Measurements from ENCODE around the gene TNFRSF9. TPM values are rescaled to one million over a fixed set of nuclear protein-coding genes. Genes with fewer than 3 reads are reported as not detected.

Gene TNFRSF9
- total and polyA plus RNA-seq, 2 experiments from 2014 or later = not detected

DNA sequence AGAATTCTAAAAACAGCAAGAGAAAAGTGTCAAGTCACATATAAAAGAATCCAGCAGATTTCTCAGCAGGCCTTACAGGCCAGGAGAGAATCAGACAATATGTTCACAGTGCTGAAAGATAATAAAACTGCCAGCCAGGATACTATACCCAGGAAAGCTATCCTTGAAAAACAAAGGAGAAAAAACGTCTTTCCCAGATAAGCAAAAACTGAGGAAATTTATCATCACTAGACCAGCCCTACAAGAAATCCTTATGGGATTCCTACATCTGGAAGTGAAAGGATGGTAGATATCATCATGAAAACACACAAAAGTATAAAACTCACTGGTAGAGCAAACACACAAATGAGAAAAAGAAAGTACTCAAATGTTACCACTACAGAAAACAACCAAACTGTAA is 62.6 kb downstream of the TNFRSF9 start (continued):
- TF ChIP-seq, protein P1, sequence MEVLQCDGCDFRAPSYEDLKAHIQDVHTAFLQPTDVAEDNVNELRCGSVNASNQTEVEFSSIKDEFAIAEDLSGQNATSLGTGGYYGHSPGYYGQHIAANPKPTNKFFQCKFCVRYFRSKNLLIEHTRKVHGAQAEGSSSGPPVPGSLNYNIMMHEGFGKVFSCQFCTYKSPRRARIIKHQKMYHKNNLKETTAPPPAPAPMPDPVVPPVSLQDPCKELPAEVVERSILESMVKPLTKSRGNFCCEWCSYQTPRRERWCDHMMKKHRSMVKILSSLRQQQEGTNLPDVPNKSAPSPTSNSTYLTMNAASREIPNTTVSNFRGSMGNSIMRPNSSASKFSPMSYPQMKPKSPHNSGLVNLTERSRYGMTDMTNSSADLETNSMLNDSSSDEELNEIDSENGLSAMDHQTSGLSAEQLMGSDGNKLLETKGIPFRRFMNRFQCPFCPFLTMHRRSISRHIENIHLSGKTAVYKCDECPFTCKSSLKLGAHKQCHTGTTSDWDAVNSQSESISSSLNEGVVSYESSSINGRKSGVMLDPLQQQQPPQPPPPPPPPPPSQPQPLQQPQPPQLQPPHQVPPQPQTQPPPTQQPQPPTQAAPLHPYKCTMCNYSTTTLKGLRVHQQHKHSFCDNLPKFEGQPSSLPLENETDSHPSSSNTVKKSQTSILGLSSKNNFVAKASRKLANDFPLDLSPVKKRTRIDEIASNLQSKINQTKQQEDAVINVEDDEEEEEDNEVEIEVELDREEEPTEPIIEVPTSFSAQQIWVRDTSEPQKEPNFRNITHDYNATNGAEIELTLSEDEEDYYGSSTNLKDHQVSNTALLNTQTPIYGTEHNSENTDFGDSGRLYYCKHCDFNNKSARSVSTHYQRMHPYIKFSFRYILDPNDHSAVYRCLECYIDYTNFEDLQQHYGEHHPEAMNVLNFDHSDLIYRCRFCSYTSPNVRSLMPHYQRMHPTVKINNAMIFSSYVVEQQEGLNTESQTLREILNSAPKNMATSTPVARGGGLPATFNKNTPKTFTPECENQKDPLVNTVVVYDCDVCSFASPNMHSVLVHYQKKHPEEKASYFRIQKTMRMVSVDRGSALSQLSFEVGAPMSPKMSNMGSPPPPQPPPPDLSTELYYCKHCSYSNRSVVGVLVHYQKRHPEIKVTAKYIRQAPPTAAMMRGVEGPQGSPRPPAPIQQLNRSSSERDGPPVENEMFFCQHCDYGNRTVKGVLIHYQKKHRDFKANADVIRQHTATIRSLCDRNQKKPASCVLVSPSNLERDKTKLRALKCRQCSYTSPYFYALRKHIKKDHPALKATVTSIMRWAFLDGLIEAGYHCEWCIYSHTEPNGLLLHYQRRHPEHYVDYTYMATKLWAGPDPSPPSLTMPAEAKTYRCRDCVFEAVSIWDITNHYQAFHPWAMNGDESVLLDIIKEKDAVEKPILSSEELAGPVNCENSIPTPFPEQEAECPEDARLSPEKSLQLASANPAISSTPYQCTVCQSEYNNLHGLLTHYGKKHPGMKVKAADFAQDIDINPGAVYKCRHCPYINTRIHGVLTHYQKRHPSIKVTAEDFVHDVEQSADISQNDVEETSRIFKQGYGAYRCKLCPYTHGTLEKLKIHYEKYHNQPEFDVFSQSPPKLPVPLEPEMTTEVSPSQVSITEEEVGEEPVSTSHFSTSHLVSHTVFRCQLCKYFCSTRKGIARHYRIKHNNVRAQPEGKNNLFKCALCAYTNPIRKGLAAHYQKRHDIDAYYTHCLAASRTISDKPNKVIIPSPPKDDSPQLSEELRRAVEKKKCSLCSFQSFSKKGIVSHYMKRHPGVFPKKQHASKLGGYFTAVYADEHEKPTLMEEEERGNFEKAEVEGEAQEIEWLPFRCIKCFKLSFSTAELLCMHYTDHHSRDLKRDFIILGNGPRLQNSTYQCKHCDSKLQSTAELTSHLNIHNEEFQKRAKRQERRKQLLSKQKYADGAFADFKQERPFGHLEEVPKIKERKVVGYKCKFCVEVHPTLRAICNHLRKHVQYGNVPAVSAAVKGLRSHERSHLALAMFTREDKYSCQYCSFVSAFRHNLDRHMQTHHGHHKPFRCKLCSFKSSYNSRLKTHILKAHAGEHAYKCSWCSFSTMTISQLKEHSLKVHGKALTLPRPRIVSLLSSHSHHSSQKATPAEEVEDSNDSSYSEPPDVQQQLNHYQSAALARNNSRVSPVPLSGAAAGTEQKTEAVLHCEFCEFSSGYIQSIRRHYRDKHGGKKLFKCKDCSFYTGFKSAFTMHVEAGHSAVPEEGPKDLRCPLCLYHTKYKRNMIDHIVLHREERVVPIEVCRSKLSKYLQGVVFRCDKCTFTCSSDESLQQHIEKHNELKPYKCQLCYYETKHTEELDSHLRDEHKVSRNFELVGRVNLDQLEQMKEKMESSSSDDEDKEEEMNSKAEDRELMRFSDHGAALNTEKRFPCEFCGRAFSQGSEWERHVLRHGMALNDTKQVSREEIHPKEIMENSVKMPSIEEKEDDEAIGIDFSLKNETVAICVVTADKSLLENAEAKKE (CRISPR knock-in tag; IDR thresholded peaks at IDR 0.05) = no peak
- TF ChIP-seq, protein P2, sequence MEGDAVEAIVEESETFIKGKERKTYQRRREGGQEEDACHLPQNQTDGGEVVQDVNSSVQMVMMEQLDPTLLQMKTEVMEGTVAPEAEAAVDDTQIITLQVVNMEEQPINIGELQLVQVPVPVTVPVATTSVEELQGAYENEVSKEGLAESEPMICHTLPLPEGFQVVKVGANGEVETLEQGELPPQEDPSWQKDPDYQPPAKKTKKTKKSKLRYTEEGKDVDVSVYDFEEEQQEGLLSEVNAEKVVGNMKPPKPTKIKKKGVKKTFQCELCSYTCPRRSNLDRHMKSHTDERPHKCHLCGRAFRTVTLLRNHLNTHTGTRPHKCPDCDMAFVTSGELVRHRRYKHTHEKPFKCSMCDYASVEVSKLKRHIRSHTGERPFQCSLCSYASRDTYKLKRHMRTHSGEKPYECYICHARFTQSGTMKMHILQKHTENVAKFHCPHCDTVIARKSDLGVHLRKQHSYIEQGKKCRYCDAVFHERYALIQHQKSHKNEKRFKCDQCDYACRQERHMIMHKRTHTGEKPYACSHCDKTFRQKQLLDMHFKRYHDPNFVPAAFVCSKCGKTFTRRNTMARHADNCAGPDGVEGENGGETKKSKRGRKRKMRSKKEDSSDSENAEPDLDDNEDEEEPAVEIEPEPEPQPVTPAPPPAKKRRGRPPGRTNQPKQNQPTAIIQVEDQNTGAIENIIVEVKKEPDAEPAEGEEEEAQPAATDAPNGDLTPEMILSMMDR (conservative IDR thresholded peaks at IDR 0.05; ENCODE audit: low read depth in 2 of 2) = no peak
- TF ChIP-seq EZH2phosphoT487 (IDR thresholded peaks at IDR 0.05; ENCODE audit: unreplicated experiment) = no peak

DNA sequence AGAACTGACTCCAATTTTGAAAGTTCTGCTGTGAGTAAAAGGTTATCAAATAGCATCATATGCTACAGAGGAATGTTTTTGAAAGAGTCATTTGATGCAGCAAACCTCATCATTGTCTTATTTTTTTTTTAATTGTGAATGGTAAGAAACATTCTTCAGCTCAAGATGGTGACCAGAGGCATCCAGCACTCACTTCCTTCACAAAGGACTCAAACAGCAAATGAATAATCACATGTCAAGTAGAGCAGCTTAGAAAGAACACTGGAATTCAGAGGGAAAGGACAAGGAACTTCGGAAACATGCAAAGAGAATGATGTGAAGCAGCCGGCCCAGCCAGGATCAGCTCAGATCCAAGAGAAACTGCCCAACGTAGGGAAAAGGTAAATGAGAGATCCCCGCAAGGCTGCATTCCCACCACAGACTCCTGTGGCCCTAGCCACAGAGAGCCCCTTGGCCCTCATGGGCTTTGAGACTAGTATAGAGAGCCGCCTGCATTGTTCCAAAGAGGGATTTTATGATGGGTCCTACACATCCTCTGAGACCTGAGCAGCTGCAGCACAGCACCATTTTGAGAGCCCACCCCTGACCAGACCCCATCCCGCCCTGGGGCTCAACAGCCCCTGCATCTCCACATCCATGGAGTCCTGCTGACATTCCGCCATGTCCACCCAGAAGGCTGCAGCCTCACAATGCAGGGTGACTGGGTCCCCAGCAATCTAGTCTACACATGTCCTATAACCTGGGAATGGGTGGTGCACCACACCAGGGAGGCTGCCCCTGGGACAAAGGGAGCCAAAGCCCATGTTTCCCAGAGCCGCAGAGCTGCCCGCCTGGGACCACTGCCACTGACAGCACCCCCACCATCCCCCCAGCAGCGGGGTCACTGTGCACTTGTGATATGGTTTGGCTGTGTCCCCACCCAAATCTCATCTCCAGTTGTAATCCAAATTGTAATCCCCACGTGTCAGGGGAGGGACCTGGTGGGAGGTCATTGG is 66.5 kb downstream of the TNFRSF9 start:
- Histone ChIP-seq H3K4me3 (no peak overlapping the region), H3K27ac (ENCODE audit: low read depth) (no peak overlapping the region), H3K36me3 (ENCODE audit: insufficient read depth) (no peaks in the 10 kb centered on the region), H3K27me3 (ENCODE audit: insufficient read depth) (no peaks in the 10 kb centered on the region), H3K4me1 (ENCODE audit: insufficient read depth) (no peaks in the 10 kb centered on the region), H2AFZ (no peak overlapping the region), H3K4me2 (no peak overlapping the region), H3F3A (replicated peaks; ENCODE audit: low read depth) (no peaks in the 10 kb centered on the region), H3K9me2 (ENCODE audit: insufficient read depth) (peaks cover 6% of the 10 kb centered on the region), H3K79me2 (replicated peaks; ENCODE audit: insufficient read depth) (no peaks in the 10 kb centered on the region), H4K20me1 (replicated peaks; ENCODE audit: insufficient read depth) (no peaks in the 10 kb centered on the region)
- Mint-ChIP-seq H3K4me1 (no peaks in the 10 kb centered on the region), H3K9me3 (no peaks in the 10 kb centered on the region; the same call in 2 of the 3 replicates), H3K27me3 (ENCODE audit: insufficient read depth, low read depth, poor library complexity) (no peaks in the 10 kb centered on the region), H3K36me3 (ENCODE audit: low read depth) (no peaks in the 10 kb centered on the region), H3K4me3 (no peak overlapping the region), H3K27ac (no peak overlapping the region)
- TF ChIP-seq, protein P3, sequence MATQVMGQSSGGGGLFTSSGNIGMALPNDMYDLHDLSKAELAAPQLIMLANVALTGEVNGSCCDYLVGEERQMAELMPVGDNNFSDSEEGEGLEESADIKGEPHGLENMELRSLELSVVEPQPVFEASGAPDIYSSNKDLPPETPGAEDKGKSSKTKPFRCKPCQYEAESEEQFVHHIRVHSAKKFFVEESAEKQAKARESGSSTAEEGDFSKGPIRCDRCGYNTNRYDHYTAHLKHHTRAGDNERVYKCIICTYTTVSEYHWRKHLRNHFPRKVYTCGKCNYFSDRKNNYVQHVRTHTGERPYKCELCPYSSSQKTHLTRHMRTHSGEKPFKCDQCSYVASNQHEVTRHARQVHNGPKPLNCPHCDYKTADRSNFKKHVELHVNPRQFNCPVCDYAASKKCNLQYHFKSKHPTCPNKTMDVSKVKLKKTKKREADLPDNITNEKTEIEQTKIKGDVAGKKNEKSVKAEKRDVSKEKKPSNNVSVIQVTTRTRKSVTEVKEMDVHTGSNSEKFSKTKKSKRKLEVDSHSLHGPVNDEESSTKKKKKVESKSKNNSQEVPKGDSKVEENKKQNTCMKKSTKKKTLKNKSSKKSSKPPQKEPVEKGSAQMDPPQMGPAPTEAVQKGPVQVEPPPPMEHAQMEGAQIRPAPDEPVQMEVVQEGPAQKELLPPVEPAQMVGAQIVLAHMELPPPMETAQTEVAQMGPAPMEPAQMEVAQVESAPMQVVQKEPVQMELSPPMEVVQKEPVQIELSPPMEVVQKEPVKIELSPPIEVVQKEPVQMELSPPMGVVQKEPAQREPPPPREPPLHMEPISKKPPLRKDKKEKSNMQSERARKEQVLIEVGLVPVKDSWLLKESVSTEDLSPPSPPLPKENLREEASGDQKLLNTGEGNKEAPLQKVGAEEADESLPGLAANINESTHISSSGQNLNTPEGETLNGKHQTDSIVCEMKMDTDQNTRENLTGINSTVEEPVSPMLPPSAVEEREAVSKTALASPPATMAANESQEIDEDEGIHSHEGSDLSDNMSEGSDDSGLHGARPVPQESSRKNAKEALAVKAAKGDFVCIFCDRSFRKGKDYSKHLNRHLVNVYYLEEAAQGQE (IDR thresholded peaks at IDR 0.05; ENCODE audit: unreplicated experiment) = no peak
- DNase-seq (ENCODE audit: low spot score) (no peak), ATAC-seq (no peak)

Data from GM23338 (cell line).